GM19043 (cell line): ENCODE data around the gene AXIN1.
"Not testable (repeated sequence)": the region's sequence is repeated elsewhere in the genome, so short reads cannot be mapped to it uniquely, and the experiment has no call there.

ENCODE experiments used
- ATAC-seq: cut with Tn5 transposase; IDR thresholded peaks from one replicate; pipeline ENCODE4 v1.9.1; 2021; ENCODE audit warnings: low read depth; ENCODE audit not compliant: unreplicated experiment

AXIN1 gene

DNA sequence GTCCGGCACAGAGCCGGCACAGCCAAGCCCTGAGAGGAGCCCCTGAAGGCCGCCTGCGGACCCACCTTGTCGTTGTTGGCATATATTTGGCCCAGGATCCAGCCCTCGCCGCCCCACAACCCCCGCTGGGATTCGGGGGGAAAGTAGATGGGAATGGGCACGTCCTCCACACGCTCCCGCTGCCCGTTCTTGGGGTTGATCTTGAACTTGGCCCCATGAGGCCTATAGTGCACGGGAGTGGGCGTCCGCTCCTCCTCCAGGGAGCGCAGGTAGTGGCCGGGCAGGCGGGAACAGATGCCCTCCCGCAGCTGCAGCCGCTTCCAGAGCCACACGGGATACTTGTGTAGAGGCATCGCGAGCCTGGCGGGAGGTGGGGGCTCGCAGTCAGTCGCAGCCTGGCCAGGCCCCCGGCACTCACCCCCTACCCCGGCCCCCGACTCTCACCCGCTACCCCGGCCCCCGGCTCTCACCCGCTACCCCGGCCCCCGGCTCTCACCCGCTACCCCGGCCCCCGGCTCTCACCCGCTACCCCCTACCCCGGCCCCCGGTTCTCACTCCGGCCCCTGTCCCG lies 17.4 kb upstream of the AXIN1 start:
- ATAC-seq = no peak

GRCh38 chr16:369275-369865 lies 16.8 kb upstream of the AXIN1 start:
- ATAC-seq = no peak

DNA sequence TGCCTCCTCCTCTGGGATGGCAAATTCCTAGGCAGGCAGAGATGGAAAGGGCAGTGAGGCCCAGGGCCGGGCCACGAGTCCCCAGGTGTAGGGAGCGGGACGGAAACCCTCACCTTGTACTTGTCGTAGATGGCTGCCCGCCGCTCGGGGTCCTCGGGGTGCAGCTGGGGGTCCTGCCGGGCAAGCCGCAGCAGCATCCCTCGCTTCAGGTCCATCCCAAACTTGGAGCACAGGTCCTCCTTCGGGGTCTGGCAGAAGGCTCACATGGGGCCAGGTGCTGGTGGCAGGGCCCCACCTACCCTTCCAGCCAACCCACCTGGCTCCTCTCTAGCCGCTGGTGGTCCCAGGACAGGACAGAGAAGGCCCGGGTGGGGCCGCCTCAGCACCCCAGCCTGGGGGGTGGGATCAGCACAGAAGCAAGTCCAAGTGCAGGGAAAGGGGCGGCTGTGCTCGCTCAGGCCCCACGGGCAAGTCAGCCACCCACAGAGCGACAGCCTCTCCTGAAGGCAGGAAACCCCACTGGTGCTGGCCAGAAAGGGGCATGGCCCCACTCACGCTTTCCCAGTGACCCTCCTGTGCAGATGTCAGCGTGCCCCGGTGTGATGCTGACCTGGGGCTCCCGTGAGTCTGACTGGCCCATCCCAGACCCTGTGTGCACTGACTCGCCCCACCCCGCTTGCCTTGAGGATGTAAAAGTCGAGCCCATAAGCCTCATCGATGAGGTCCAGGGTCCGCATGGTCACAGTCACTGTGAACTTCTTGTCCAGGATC lies 16.1 kb upstream of the AXIN1 start:
- no peak for ATAC-seq

GRCh38 chr16:367333-367903 lies 14.9 kb upstream of the AXIN1 start:
- no peak for ATAC-seq

GRCh38 chr16:366476-366875 lies 14.0 kb upstream of the AXIN1 start:
- ATAC-seq = no peak

DNA sequence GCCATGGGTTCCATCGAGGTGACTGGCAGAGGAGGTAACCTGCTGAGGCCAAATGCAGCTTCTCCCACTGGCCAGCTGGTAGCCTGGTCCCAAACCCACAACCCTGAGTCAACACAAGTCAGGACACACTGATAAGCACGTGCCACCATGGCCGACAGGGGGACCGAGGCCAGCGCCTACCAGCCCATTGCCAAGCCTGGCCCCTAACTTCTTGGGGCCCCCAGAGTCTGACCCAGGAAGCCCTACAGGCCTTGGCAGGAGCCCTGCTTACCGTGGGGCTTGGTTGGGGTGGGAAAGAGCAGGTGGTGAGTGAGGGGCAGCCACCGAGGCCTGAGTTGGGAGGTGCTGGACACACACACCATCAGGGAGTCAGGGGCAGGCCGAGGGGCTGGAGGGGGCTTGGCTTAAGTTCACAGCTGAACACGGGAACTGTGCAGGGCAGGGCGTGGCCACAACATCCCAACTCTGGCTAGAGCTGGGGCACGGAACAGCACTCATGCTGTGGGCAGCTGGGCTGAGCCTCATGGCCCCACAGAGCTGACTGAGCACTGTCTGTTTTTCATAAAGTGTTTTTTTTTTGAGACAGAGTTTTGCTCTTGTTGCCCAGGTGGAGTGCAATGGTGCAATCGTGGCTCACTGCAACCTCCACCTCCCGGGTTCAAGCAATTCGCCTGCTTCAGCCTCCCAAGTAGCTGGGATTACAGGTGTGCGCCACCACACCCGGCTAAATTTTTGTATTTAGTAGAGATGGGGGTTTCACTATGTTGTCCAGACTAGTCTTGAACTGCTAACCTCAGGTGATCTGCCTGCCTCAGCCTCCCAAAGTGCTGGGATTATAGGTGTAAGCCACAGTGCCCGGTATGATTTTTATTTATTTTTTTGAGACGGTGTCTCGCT lies 12.3 kb upstream of the AXIN1 start:
- no peak for ATAC-seq

- no peak for ATAC-seq
Measured at GRCh38 chr16:363766-364490, 11.4 kb upstream of the AXIN1 start.

DNA sequence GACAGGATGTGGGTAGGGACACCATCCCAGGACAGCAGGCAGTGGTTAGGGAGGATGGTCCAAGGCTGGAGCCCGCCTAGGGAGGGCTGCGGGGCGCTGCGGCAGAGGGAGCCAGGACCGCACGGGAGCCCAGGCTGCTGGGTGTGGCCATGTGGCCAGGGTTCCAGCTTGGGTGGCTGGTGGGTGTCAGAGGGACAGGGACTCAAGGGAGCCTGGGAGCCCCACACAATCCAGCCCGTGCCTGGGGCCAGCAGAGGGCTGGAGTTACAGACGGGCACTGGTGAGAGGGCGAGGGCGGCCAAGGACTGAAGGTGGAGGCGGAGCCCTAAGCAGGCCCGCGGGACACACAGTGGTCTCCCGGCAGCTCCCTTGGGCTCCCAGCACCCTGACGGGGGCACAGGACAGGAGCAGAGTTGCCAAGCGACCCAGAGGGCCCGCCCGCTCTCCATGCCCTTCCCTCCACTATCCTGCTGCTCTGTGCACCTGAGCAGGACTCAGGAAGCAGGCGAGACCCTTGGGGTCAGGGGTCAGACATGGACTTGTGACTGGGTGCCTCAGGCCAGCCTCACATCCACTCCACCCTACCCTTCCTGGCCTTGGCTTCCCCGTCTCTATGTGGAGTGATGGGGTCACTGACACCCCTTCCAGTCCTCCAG lies 10.7 kb upstream of the AXIN1 start:
- ATAC-seq = no peak

DNA sequence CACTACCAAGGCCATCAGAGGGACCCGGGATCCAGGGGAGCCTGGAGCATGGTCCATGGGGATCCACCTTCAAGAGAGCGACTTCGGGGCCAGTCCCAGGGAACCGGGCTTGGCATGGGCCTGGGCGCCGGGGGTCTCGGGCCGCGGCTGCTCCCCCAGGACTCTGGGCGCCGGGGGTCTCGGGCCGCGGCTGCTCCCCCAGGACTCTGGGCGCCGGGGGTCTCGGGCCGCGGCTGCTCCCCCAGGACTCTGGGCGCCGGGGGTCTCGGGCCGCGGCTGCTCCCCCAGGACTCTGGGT lies 10.1 kb upstream of the AXIN1 start:
- not testable (repeated sequence) for ATAC-seq

GRCh38 chr16:361872-362701 lies 9.6 kb upstream of the AXIN1 start:
- no peak for ATAC-seq

- no peak for ATAC-seq
Measured at GRCh38 chr16:361341-361871, 8.9 kb upstream of the AXIN1 start.

- ATAC-seq = no peak
Measured at GRCh38 chr16:360698-361336, 8.3 kb upstream of the AXIN1 start.

DNA sequence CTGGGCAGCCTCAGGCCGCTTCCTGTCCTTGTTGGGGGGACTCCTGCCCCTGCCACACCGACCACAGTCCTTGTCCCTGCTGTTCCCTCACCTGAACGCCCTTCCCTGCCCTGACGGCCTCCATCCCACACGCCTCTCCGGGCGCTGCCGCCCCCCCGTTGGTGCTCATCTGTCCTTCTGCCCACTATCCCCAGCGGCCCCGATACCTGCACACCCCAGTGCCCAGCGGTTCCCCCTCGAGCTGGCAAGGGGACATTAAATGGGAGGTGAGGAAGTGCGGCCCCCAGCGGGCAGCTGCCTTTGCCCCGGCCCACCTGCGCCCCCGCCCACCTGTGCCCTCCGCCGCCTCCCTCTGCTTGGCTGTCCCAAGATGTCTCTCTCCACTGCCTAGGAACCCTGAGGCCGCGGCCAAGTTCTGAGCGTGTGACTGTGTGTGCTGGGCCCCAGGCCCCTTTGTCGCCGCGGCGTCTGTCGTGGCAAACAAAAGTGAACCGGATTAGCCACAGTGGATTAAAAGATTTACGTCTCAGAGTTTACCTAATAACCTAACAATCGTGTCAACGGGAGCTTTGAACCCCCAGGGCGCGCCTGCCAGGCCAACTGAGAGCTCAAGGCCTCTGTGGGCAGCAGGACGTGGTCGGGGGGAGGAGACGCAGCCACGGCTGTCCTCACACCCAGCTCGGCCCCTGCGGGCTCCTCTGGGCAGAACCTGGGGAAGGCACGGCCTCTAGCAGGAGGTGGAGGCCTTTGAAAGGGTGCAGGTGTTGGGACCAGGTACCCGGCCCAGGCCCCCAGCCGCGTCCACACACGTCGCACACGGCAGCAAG lies 7.6 kb upstream of the AXIN1 start:
- no peak for ATAC-seq

- no peak for ATAC-seq
Measured at GRCh38 chr16:359067-359763, 6.7 kb upstream of the AXIN1 start.

DNA sequence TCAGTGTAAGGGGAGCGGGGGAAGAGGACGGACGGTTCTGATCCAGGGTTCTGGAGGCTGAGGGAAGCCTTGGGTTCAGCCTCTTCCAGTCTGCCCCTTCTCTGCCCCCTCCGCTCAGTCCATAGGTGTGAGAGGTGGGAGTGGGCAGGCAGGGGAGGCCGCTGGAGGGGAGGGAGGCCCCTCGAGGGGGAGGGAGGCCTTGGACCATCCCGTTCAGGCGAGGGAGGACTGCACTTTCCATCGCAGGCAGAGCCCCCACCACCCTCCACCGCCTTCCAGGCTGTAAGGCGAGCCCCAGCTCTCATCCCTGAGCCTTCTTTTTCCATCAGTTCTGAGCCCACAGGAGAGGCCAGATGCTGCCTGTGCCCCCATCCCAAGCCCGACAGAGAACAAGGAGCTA lies 4.2 kb upstream of the AXIN1 start:
- ATAC-seq = no peak

GRCh38 chr16:354971-355461 lies 2.5 kb upstream of the AXIN1 start:
- no peak for ATAC-seq
